Measurements from ENCODE around the gene GABRD.

GABRD gene

DNA sequence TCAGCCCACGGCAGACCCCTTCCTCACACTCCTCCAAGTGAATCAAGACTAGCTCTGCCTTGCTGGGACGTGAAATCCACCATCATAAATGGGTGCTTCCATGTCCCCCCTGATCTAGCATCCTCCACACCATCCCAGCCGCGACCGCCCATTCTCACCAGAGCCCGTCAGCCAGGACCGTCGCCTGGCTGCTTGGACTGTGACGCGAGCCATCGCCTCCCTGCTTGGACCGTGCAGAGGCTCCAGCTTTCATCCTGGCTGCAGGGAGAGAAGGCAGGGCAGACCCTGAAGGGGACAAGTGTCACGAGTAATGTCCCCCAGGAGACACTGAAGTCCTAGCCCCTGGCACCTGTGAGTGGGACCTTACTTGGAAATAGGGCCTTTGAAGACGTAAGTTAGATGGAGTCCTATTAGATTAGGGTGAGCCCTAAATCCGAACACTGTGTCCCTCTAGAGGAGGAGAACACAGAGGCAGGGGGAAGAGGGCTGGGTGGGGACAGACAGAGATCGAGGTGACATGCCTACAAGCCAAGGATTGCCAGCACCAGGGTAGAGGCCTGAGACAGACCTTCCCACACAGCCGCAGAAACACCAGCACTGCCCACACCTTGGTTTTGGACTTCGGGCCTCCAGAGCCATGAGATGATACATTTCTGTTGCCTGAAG, 18.3 kb downstream of the GABRD start:
- no peak overlapping the region for H3K9ac ChIP-seq (ENCODE audit: low read depth, low read length)
- no peaks in the 10 kb centered on the region for H3K79me2 ChIP-seq (ENCODE audit: insufficient read depth, low read length)
- no peaks in the 10 kb centered on the region for H3K9me3 ChIP-seq (ENCODE audit: insufficient read depth, low read length, severe bottlenecking)
- TF ChIP-seq, protein P1, sequence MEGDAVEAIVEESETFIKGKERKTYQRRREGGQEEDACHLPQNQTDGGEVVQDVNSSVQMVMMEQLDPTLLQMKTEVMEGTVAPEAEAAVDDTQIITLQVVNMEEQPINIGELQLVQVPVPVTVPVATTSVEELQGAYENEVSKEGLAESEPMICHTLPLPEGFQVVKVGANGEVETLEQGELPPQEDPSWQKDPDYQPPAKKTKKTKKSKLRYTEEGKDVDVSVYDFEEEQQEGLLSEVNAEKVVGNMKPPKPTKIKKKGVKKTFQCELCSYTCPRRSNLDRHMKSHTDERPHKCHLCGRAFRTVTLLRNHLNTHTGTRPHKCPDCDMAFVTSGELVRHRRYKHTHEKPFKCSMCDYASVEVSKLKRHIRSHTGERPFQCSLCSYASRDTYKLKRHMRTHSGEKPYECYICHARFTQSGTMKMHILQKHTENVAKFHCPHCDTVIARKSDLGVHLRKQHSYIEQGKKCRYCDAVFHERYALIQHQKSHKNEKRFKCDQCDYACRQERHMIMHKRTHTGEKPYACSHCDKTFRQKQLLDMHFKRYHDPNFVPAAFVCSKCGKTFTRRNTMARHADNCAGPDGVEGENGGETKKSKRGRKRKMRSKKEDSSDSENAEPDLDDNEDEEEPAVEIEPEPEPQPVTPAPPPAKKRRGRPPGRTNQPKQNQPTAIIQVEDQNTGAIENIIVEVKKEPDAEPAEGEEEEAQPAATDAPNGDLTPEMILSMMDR (IDR thresholded peaks at IDR 0.05; ENCODE audit: borderline replicate concordance, extremely low read depth, low read length, poor library complexity, severe bottlenecking): no peak
- no peak for TF ChIP-seq EZH2 (IDR thresholded peaks at IDR 0.05; ENCODE audit: borderline replicate concordance, low read depth, low read length, severe bottlenecking)
- no peak for ATAC-seq (ENCODE audit: insufficient read depth, low read depth)
- H2AFZ ChIP-seq (ENCODE audit: low read depth, low read length): no peak overlapping the region
- H3K4me1 ChIP-seq (ENCODE audit: insufficient read depth, low read length): no peaks in the 10 kb centered on the region
- DNase-seq: no peak
- H3K36me3 ChIP-seq (ENCODE audit: insufficient read depth, low read length): no peaks in the 10 kb centered on the region
- no peak overlapping the region for H3K4me3 ChIP-seq (ENCODE audit: low read depth in 1 of 2, low read length in 2 of 2)
- no peak overlapping the region for H3K27ac ChIP-seq (ENCODE audit: low read length)
- H3K4me2 ChIP-seq (ENCODE audit: insufficient read depth, low read length): no peak overlapping the region
- H4K20me1 ChIP-seq (ENCODE audit: insufficient read depth, low read length): no peaks in the 10 kb centered on the region
- H3K27me3 ChIP-seq (ENCODE audit: insufficient read depth, low read length, poor library complexity): peaks cover 17% of the 10 kb centered on the region

DNA sequence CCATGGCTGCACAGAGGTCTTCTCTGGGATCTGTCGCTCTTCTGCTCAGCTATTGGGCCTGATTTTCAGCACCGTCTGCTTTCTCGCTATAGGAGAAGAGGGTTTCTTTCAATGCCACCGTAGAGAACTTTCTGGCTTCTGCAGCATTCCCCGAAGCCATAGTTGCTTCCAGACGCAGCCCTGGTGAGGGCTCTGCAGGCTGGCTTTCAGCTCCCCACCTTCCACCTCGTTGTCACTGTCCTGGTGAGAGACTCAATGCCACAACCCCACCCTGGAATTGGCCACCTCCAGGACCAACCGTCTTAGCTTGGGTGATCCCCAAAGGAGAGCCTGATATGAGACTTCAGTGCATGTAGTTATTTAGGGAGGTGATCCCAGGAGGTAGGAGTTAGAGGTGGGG, 19.1 kb downstream of the GABRD start:
- H3K9ac ChIP-seq (ENCODE audit: low read depth, low read length): no peak overlapping the region
- no peaks in the 10 kb centered on the region for H3K36me3 ChIP-seq (ENCODE audit: insufficient read depth, low read length)
- no peak overlapping the region for H3K4me3 ChIP-seq (ENCODE audit: low read depth in 1 of 2, low read length in 2 of 2)
- no peak overlapping the region for H3K4me2 ChIP-seq (ENCODE audit: insufficient read depth, low read length)
- H4K20me1 ChIP-seq (ENCODE audit: insufficient read depth, low read length): no peaks in the 10 kb centered on the region
- no peak for TF ChIP-seq EZH2 (IDR thresholded peaks at IDR 0.05; ENCODE audit: borderline replicate concordance, low read depth, low read length, severe bottlenecking)
- TF ChIP-seq, protein P1 (IDR thresholded peaks at IDR 0.05; ENCODE audit: borderline replicate concordance, extremely low read depth, low read length, poor library complexity, severe bottlenecking): no peak
- H3K27me3 ChIP-seq (ENCODE audit: insufficient read depth, low read length, poor library complexity): peaks cover 17% of the 10 kb centered on the region
- DNase-seq: no peak
- H3K79me2 ChIP-seq (ENCODE audit: insufficient read depth, low read length): no peaks in the 10 kb centered on the region
- H2AFZ ChIP-seq (ENCODE audit: low read depth, low read length): no peak overlapping the region
- no peak for ATAC-seq (ENCODE audit: insufficient read depth, low read depth)
- no peaks in the 10 kb centered on the region for H3K9me3 ChIP-seq (ENCODE audit: insufficient read depth, low read length, severe bottlenecking)
- H3K27ac ChIP-seq (ENCODE audit: low read length): no peak overlapping the region
- H3K4me1 ChIP-seq (ENCODE audit: insufficient read depth, low read length): no peaks in the 10 kb centered on the region

DNA sequence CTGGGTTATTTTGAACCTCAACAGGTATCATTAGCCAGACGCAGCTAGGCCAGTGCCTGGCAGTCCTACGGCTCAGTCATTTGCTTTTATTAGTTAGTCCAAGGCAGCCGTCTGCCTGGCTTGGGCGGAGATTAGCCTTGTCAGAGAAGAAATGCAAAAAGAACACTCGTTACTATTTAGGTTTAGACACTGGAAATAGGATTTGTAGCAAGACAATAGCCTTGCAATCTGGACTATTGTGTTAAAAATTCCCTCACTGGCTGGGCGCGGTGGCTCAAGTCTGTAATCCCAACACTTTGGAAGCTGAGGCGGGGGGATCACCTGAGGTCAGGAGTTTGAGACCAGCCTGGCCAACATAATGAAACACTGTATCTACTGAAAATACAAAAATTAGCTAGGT, 20.1 kb downstream of the GABRD start:
- ATAC-seq (ENCODE audit: insufficient read depth, low read depth) (no peak), DNase-seq (no peak)
- H3K27ac ChIP-seq (ENCODE audit: low read length): no peak overlapping the region
- no peaks in the 10 kb centered on the region for H3K9me3 ChIP-seq (ENCODE audit: insufficient read depth, low read length, severe bottlenecking)
- H3K4me2 ChIP-seq (ENCODE audit: insufficient read depth, low read length): no peak overlapping the region
- no peak overlapping the region for H3K4me3 ChIP-seq (ENCODE audit: low read depth in 1 of 2, low read length in 2 of 2)
- no peaks in the 10 kb centered on the region for H3K4me1 ChIP-seq (ENCODE audit: insufficient read depth, low read length)
- H3K36me3 ChIP-seq (ENCODE audit: insufficient read depth, low read length): no peaks in the 10 kb centered on the region
- no peak overlapping the region for H2AFZ ChIP-seq (ENCODE audit: low read depth, low read length)
- H3K27me3 ChIP-seq (ENCODE audit: insufficient read depth, low read length, poor library complexity): peaks cover 17% of the 10 kb centered on the region
- H3K79me2 ChIP-seq (ENCODE audit: insufficient read depth, low read length): no peaks in the 10 kb centered on the region
- TF ChIP-seq EZH2 (IDR thresholded peaks at IDR 0.05; ENCODE audit: borderline replicate concordance, low read depth, low read length, severe bottlenecking): no peak
- TF ChIP-seq, protein P1 (IDR thresholded peaks at IDR 0.05; ENCODE audit: borderline replicate concordance, extremely low read depth, low read length, poor library complexity, severe bottlenecking): no peak
- H4K20me1 ChIP-seq (ENCODE audit: insufficient read depth, low read length): no peaks in the 10 kb centered on the region
- H3K9ac ChIP-seq (ENCODE audit: low read depth, low read length): no peak overlapping the region
